ENCODE results near the gene CBLB. TPM values are rescaled to one million over a fixed set of nuclear protein-coding genes. Genes with fewer than 3 reads are reported as not detected.

Gene CBLB
- total and polyA plus RNA-seq, 2 of the 4 experiments (the other 2 are of a cell fraction): 10.1 to 20.1 TPM

DNA sequence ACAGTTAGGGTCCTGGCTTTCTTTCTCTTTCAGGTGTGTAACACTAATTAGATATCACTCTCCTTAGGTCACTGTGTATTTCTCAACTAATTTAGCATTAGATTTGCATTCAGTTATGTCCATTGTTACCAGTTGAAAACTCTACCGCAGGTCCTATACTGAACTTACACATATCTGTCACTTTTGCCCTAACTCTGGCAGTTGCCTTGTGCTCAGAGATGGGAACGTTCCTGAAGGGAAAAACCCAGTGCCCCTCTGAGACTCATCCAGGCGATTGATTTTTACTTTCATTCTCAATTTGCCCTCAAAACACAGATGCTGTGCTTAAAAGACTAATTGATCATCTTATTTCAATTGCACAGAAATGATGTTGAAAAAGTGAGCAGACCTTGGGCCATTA, 253.0 kb downstream of the CBLB start:
- H3K27me3 ChIP-seq (ENCODE audit: control insufficient read depth, insufficient read depth, low read length): no peaks in the 10 kb centered on the region
- H2BK15ac ChIP-seq (ENCODE audit: low read depth, low read length): no peak overlapping the region
- ChIA-PET CTCF (no interaction called here), POLR2A (ENCODE audit: unreplicated experiment) (no interaction called here)
- H2BK5ac ChIP-seq (ENCODE audit: low read depth, low read length, poor library complexity, severe bottlenecking): no peak overlapping the region
- no peak overlapping the region for H3K23ac ChIP-seq (ENCODE audit: low read depth, low read length)
- H3K4me2 ChIP-seq (ENCODE audit: low read depth, low read length): no peak overlapping the region
- no peaks in the 10 kb centered on the region for H3K79me1 ChIP-seq (ENCODE audit: low read depth in 1 of 2, low read length in 2 of 2)
- BruUV-seq (replicated peaks): no TSS peak
- no peaks in the 10 kb centered on the region for H3K36me3 ChIP-seq (ENCODE audit: control insufficient read depth, insufficient read depth, low read length)
- in situ Hi-C loops (cut with MboI; ENCODE audit: low sequenced_read_pairs) (no loop called here), dilution Hi-C loops (cut with HindIII; ENCODE audit: low sequenced_read_pairs, unreplicated experiment) (no loop called here), intact Hi-C loops (cut with micrococcal nuclease) (no loop called here)
- no peaks in the 10 kb centered on the region; the same call in 1 of the 2 replicates for H3K9me1 ChIP-seq (ENCODE audit: insufficient read depth, low read length)
- H4K8ac ChIP-seq (ENCODE audit: low read depth in 2 of 2, low read length in 2 of 2): no peak overlapping the region
- H3K56ac ChIP-seq (ENCODE audit: extremely low read depth, insufficient read depth, low read length): no peak overlapping the region
- no peak for ATAC-seq (ENCODE audit: low read depth)
- no peak overlapping the region for H3K4ac ChIP-seq (ENCODE audit: low read depth, low read length)
- H2BK120ac ChIP-seq (ENCODE audit: low read depth, low read length): no peak overlapping the region
- H2AK5ac ChIP-seq (ENCODE audit: low read depth, low read length): no peak overlapping the region
- H3K4me1 ChIP-seq (ENCODE audit: control insufficient read depth, insufficient read depth, low read length): no peaks in the 10 kb centered on the region
- no peak overlapping the region for H3K18ac ChIP-seq (ENCODE audit: low read depth, low read length)
- no peak overlapping the region for H2AFZ ChIP-seq (replicated peaks; ENCODE audit: low read length, poor library complexity)
- H3K9me3 ChIP-seq (ENCODE audit: control insufficient read depth, insufficient read depth, low read length): no peaks in the 10 kb centered on the region
- no peak overlapping the region for H3K14ac ChIP-seq (replicated peaks; ENCODE audit: low read depth, low read length)
- no peak overlapping the region for H3K27ac ChIP-seq (ENCODE audit: insufficient read depth, low read length)
- H4K20me1 ChIP-seq (ENCODE audit: insufficient read depth, low read length): no peaks in the 10 kb centered on the region
- no peak overlapping the region for H3K9ac ChIP-seq (ENCODE audit: low read depth, low read length)
- TF ChIP-seq RCOR1 (IDR thresholded peaks at IDR 0.05; ENCODE audit: insufficient replicate concordance, low read length) (no peak), CHD1 (IDR thresholded peaks at IDR 0.05; ENCODE audit: low read depth, low read length) (no peak), MAZ (IDR thresholded peaks at IDR 0.05; ENCODE audit: borderline replicate concordance, low read depth, low read length) (no peak), MAFK (IDR thresholded peaks at IDR 0.05; ENCODE audit: low read depth, low read length) (no peak), RFX5 (IDR thresholded peaks at IDR 0.05; ENCODE audit: low read depth, low read length) (no peak), MXI1 (IDR thresholded peaks at IDR 0.05; ENCODE audit: borderline replicate concordance, low read depth, low read length) (no peak), RAD21 (IDR thresholded peaks at IDR 0.05; ENCODE audit: low read length) (no peak), POLR2A (IDR thresholded peaks at IDR 0.05; ENCODE audit: low read depth, low read length) (no peak), FOS (IDR thresholded peaks at IDR 0.05; ENCODE audit: low read depth, low read length) (no peak), NFE2L2 (IDR thresholded peaks at IDR 0.05; ENCODE audit: low read depth, low read length) (no peak), BHLHE40 (IDR thresholded peaks at IDR 0.05; ENCODE audit: low read depth, low read length) (no peak)
- TF ChIP-seq, protein P1, sequence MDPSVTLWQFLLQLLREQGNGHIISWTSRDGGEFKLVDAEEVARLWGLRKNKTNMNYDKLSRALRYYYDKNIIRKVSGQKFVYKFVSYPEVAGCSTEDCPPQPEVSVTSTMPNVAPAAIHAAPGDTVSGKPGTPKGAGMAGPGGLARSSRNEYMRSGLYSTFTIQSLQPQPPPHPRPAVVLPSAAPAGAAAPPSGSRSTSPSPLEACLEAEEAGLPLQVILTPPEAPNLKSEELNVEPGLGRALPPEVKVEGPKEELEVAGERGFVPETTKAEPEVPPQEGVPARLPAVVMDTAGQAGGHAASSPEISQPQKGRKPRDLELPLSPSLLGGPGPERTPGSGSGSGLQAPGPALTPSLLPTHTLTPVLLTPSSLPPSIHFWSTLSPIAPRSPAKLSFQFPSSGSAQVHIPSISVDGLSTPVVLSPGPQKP (IDR thresholded peaks at IDR 0.05; ENCODE audit: borderline replicate concordance, low read depth, low read length): no peak
- TF ChIP-seq, protein P2, sequence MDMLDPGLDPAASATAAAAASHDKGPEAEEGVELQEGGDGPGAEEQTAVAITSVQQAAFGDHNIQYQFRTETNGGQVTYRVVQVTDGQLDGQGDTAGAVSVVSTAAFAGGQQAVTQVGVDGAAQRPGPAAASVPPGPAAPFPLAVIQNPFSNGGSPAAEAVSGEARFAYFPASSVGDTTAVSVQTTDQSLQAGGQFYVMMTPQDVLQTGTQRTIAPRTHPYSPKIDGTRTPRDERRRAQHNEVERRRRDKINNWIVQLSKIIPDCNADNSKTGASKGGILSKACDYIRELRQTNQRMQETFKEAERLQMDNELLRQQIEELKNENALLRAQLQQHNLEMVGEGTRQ (IDR thresholded peaks at IDR 0.05; ENCODE audit: low read depth, low read length): no peak
- TF ChIP-seq, protein P3, sequence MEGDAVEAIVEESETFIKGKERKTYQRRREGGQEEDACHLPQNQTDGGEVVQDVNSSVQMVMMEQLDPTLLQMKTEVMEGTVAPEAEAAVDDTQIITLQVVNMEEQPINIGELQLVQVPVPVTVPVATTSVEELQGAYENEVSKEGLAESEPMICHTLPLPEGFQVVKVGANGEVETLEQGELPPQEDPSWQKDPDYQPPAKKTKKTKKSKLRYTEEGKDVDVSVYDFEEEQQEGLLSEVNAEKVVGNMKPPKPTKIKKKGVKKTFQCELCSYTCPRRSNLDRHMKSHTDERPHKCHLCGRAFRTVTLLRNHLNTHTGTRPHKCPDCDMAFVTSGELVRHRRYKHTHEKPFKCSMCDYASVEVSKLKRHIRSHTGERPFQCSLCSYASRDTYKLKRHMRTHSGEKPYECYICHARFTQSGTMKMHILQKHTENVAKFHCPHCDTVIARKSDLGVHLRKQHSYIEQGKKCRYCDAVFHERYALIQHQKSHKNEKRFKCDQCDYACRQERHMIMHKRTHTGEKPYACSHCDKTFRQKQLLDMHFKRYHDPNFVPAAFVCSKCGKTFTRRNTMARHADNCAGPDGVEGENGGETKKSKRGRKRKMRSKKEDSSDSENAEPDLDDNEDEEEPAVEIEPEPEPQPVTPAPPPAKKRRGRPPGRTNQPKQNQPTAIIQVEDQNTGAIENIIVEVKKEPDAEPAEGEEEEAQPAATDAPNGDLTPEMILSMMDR (conservative IDR thresholded peaks at IDR 0.05; ENCODE audit: low read depth, low read length): no peak
- no peak overlapping the region for H4K91ac ChIP-seq (ENCODE audit: insufficient read depth, low read depth, low read length)
- no peak overlapping the region for H2AK9ac ChIP-seq (replicated peaks; ENCODE audit: low read depth, low read length, poor library complexity)
- no CpG with 5 or more reads among the region's 3 CpGs for WGBS, 2 experiments (ENCODE audit: extremely low coverage in 2 of 2, insufficient read length in 1 of 2)
- DNase-seq: no peak
- no peak overlapping the region for H4K5ac ChIP-seq (ENCODE audit: low read depth, low read length)
- no peak overlapping the region for H3K4me3 ChIP-seq (ENCODE audit: insufficient read depth, low read depth, low read length)
- no peak overlapping the region for H2BK20ac ChIP-seq (ENCODE audit: low read depth, low read length)
